ENCODE measurements around the gene RAB6B. TPM values are rescaled to one million over a fixed set of nuclear protein-coding genes. Genes with fewer than 3 reads are reported as not detected.
"Not testable (repeated sequence)": the region's sequence is repeated elsewhere in the genome, so short reads cannot be mapped to it uniquely, and the experiment has no call there.

The RAB6B gene
- total RNA-seq, 1 donor from 2014 or later: 0.37 TPM

- no peak for DNase-seq (ENCODE audit: low read depth)
Measured at GRCh38 chr3:133820889-133821675, 74.6 kb downstream of the RAB6B start.

DNA sequence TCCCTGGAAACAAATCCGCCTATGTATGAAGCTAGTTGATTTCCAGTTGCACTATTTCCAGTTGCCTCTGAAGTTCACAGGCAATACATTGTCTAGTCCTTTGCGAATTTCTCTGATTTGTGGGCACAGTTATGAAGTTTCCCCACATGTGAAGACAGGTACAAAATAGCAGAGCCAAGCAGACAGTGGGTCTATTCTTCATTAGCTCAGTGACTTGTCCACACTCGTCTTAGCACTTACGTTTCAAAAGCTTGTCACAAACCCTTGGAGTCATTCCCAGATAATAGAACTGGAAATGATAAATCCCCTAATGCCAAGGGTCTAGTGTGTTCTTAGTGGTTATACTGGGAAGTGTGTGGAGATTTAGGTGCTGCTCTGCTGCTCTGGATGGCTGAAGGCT is 75.6 kb downstream of the RAB6B start:
- DNase-seq (ENCODE audit: low read depth): no peak

- DNase-seq (ENCODE audit: low read depth): no peak
Measured at GRCh38 chr3:133815386-133815785, 80.3 kb downstream of the RAB6B start.

DNA sequence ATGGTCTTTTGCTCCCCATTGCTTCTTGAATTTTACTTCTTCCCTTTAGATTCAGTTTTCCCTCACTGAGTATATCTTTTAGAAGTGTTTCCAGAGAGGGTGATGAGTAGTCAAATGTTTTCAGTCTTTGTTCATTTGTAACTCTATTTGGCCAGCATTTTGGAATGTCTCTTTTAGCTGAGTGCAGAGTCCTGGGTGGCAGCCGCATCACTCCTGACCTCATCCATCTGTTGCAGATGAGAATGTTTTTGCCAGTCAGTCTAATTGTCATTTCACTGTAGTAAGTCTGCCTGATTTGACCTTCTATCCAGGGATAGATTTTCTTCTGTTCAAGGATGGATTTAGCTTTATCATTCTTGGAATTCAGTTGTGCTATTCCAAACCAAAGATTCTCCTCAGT is 82.8 kb downstream of the RAB6B start:
- DNase-seq (ENCODE audit: low read depth): peak; percentile 26

- peak; percentile 96 for DNase-seq (ENCODE audit: low read depth)
Measured at GRCh38 chr3:133805702-133806475, 89.8 kb downstream of the RAB6B start, which contains the start of gene SRPRB. SRPRB (plus strand) TSS chr3:133805815; CDS start chr3:133805849, 34 bp downstream.

GRCh38 chr3:133805384-133805701 is 90.3 kb downstream of the RAB6B start:
- no peak for DNase-seq (ENCODE audit: low read depth)

- DNase-seq (ENCODE audit: low read depth): no peak
Measured at GRCh38 chr3:133804896-133805295, 90.8 kb downstream of the RAB6B start.

DNA sequence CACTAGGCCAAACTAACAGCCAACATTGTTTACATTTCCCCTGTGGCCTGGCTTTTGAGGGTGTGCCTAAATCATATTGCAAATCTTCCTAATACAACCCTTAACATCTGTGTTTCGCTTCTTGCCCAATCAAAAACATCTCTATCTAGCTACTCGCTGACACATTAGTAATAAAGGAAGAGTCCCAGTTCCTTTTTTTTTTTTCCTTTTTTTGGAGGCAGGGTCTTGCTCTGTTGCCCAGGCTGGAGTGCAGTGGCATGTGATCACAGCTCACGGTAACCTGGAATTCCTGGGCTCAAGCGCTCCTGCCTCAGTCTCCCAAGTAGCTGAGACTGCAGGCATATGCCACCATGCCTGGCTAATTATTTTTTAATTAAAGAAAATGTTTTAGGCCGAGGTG is 92.2 kb downstream of the RAB6B start:
- no peak for DNase-seq (ENCODE audit: low read depth)

- DNase-seq (ENCODE audit: low read depth): peak; percentile 33
Measured at GRCh38 chr3:133799794-133800585, 95.7 kb downstream of the RAB6B start.

DNA sequence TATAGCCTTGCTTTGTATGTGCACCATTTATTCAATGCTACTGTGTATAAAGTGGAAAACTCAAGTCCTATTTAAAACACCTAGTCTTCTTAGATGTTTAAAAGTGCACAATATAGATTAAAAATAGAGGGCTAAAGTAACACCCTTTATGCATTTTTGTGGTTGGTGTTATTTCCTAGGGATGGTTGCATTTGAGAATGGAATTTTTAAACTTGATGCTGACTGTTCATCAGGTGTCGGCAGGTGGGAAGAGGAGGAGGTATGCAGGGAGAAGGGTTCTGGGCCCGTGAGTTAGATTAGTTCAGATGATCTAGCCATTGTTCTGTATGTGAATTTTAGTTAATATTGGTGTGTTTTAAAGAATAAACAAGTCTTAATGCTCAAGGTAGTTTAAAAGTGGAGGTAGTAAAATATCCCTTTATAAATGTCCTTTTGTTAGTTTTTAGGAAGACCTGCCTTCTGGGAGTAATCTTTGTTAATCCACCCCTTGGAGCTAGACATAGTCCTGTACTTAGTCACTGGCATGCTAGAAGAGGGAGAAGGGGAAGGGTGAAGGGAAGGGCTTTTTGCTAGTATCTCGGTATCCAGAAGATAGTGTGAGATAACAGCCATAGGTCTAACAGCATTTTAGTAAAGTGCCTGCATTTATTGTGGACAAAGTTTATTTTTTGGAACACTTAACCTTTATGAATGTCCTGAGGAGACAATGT is 98.1 kb downstream of the RAB6B start:
- no peak for DNase-seq (ENCODE audit: low read depth)

DNA sequence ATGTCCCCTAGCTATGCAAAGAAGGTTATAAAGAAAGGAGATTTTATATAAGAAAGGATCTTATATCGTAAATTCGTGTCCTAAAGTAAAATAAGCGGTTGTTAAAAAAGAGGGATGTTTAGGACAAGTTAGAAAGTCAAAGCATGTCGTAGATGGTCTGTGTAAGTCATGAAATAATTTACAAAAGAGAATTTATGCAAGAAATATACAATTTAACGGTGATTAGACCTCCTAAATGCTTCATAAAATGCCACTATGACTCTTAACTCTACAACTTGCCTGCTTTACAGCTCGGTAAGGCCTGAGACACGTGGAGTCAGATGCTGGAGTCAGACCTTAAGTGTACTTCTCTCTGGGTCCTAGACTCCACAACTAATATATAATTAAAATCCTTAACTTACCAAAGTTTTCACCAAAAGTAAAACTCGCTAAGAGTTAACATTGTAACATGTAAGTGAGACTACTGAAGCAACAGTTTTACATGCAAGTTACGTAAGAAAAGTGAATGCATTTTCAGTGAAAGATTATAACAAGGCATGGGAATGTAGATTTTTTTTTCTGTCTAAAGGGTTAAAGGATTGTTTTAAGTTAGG is 103.4 kb downstream of the RAB6B start:
- peak; percentile 19 for DNase-seq (ENCODE audit: low read depth)

DNA sequence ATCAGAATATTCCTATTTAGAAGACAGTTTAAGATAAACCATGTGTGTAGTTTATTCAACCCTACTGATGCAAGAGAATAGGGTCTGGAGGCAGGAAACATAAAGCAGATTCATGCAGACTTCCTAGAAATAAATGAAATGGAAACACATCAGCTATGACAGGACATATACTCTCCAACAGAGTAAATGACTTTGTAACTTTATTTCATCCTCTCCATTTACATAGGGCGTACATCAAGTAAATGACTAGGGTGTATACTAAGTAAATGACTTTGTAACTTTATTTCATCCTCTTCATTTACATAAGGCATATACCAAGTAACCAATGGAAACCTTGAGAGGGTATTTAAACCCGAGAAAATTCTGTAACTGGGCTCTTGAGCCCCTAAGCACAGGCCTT is 107.7 kb downstream of the RAB6B start:
- no peak for DNase-seq (ENCODE audit: low read depth)

DNA sequence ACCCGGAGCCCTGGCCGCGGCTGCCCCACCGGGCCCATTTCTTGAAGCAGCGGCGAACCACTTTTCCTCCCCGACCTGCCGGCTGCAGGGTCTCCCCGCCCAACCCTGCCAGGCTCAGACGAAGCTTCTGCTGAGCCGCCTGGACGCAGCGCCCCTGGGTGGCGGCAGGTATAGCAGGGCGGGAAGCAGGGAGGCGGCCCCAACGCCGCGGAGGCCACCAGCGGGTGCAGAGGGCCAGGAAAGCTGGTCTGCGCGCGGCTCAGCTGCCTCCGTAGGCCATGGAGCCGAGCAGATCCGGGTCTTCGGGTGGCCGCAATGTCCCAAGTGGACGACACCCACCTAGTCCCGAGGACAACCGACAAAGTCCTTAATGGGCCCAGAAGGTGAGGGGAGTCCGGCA is 111.9 kb downstream of the RAB6B start:
- no peak for DNase-seq (ENCODE audit: low read depth)

GRCh38 chr3:133782454-133782853 is 113.2 kb downstream of the RAB6B start:
- no peak for DNase-seq (ENCODE audit: low read depth)

DNA sequence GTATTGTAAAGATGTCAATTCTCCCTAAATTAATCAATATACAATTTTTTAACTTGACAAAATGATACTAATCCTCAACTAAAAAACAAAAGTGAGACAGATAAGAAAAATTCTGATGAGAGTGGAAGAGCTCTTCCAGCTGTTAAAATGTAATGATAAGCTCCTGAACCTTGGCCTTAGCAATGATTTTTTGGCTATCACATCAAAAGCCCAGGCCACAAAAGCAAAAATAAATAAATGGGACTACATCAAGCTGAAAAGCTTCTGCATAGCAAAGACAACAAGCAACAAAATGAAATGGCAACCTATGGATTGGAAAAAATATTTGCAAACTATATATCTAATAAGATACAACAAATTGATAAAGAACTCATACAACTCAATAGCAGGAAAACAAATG is 114.1 kb downstream of the RAB6B start:
- DNase-seq (ENCODE audit: low read depth): no peak

DNA sequence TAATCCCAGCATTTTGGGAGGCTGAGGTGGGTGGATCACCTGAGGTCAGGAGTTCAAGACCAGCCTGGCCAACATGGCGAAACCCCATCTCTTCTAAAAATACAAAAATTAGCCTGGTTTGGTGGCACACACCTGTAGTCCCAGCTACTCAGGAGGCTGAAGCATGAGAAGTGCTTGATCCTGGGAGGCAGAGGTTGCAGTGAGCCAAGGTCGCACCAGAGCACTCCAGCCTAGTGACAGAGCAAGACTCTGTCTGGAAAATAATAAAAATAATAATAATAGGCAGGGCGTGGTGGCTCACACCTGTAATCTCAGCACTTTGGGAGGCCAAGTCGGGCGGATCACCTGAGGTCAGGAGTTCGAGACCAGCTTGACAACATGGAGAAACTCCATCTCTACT is 114.9 kb downstream of the RAB6B start:
- not testable (repeated sequence) for DNase-seq (ENCODE audit: low read depth)

DNA sequence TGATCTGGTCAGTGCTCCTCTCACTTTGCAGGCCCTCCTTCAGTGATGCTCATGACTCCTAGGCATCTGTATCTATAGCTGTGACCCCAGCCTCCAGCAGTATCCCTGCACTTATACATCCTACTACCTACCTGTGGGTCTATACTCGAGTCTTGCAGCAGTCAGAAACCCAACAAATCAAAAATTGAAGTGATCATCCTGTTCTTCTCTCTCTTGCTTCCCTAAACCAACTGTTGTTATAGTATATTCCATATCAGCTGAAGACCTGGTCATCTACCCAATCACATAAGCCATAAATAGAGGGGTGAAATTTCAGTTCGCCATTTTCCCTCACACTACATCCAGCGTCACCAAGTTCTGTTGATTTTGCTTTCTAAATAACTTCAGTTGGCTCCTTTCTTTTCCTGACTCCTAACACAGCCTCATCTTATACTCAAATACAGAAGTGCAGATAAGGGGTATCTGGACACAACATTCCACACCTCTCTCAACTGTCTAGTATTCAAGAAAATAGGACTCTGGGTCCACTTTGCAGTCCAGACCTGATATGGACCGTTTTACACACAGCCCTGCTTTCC is 116.0 kb downstream of the RAB6B start:
- DNase-seq (ENCODE audit: low read depth): no peak

DNA sequence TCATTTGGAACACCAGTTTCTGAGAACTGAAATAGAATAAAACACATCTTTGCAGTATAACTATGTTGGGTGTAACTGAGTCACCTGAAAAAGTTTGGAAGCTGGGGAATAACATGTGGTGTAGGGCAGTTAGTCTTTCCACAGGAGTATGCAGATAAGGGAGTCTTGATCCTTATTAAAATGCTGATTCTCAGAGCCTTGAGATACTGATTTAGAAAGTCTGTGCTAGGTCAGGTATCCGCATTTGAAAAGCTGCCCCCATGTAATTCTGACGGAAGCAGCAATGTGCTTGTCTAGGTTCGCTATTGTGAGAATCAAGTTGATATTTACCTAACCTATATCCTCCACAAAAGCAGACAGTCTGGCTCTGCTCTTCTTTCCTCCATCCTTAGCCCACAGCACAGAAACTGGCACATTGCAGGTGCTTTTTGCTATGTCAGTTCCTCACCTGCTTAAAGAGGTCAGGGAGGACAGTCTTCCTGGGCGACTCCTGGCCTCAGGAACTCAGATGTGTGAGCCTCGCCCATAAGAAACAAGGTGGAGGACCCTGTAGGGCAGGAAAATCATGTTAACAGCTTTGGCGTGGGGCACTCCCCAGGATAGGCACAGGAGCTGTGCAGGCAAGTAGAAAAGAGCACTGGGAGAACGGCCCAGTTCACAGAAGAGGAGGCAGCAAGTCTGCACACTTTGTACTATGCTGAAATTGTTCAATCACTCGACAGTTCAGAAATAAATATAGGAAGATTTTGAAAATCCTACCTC is 117.7 kb downstream of the RAB6B start:
- DNase-seq (ENCODE audit: low read depth): no peak

- DNase-seq (ENCODE audit: low read depth): no peak
Measured at GRCh38 chr3:133776794-133777438, 118.8 kb downstream of the RAB6B start.
